GM20431 (cell line): ENCODE results near the gene TRIP12.
"Not testable (repeated sequence)": the region's sequence is repeated elsewhere in the genome, so short reads cannot be mapped to it uniquely, and the experiment has no call there.

Experiments
- in situ Hi-C: fragments of 300-500 bp; cut with MseI, MboI; formaldehyde crosslinking; loops from one replicate; pipeline ENCODE4 v1.15.0; 2020; ENCODE audit warnings: low sequenced_read_pairs; ENCODE audit not compliant: unreplicated experiment

Gene TRIP12

DNA sequence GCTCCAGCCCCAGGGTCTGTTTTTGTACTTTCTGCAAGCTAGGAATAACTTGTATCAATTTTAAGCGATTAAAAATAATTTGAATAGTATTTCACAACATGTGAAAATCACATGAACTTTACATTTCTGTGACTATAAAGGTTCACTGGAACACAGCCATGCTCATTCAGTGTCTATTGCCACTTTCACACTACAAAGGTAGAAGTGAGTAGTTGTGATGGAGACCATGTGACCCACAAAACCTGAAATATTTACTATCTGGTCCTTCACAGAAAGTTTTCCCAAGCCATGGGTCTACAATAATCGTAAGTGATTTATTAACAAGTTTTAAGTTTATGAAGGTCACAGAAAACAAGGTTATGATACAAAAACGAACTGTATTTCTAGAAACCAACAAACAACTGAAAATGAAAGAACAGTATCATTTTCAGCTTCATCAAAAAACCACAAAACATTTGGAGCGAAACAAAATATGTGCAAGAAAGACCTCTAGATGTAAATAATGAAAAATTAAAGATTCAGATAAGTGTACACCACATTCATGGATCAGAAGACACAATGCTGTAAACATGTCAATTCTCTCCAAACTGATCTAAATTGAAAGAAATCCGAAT, 138.6 kb downstream of the TRIP12 start:
- in situ Hi-C loops, result no loop called here

GRCh38 chr2:229780856-229781773, 140.7 kb downstream of the TRIP12 start:
- in situ Hi-C loops, result no loop called here

GRCh38 chr2:229779650-229780049, 142.2 kb downstream of the TRIP12 start:
- in situ Hi-C loops, result no loop called here

DNA sequence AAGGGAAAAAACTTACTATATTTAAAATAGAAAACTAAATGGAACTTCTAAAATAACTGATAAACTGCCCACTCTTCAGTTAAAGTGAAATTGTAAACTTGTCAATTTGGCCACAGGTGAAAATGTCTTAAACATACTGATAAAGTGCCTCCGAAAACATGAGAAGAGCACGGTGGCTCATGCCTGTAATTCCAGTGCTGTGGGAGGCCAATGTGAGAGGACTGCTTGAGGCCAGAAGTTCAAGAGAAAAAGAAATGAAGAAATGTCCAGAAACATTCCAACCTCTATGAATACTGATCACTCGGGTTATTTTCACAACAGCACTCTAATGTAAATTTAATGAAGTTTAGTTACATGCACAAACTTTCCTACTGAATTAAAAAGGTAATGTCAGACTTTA, 144.1 kb downstream of the TRIP12 start:
- in situ Hi-C loops, result no loop called here

DNA sequence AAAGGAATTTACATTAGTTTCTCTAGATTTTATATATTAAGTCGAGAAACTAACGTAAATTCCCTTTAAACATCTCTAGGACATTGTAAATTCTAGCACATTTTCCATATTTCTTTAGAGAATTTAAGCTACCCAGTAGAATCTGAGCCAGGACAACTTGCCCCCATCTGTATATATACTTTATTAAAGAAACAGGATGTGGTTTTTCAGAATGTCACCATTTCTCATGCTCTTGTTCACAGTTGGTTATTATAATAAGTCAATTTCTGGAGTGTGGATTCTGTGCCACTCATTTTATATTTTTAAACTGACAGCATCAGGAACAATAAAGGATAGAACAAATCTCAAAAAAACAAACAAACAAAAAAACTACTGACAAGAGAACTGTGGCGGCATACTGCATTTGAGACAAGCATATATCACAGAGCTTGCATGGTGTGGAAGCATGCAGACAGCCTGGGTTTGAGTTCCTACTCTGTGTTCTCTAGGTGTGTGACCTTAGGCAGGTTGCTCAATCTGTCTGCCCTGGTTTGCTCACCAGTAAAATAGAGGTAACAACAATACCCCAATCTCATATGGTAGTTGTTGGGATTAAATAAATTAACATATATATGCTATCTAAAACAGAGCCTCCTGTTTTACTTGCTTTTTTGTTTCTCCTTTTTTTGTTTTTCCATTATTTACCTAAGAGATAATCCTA, 146.0 kb downstream of the TRIP12 start:
- in situ Hi-C loops, result no loop called here

GRCh38 chr2:229774237-229774636, 147.6 kb downstream of the TRIP12 start:
- in situ Hi-C loops, result no loop called here

- in situ Hi-C loops, result no loop called here
These were observed 153.6 kb downstream of the TRIP12 start for GRCh38 chr2:229768235-229768634.

DNA sequence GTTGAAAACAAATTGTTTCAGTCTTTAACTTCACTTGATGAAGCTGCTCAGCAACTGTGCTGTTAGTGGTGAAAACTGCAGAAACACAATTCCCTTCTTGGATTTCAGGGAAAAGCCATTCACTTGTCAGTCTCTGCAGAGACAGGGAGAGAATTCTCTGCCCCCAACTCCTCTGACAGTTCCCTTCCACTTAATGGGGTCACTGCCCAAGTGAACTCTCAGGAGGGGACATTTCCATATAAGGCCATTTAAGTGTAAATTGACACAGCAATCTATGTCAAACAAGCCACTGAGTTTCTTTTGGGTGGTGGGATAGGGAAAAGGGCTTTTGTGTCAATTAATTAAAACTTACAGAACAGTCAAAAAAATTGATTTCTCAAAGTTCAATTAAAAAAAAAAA, 156.1 kb downstream of the TRIP12 start:
- in situ Hi-C loops, result no loop called here

DNA sequence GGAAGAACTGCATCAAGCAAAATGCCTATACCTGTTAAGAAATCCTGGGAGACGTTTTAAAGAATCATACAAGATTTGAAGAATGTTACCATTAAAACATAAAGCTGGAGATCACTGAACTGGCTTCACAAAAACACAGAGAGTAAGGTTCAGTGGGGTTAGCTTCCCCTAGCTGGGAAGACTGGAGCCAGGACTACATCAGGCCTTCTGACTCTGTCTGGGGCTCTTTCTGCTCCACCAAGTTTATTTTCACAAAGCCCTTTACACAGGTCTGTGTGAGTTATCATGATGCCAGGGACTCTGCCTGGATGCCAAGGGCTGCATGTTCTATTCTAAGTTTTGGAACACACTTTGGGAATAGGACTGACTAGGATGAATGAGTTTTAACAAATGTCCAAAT, 160.1 kb downstream of the TRIP12 start:
- in situ Hi-C loops, result no loop called here

GRCh38 chr2:229757462-229757861, 164.3 kb downstream of the TRIP12 start:
- in situ Hi-C loops, result not testable (repeated sequence)

DNA sequence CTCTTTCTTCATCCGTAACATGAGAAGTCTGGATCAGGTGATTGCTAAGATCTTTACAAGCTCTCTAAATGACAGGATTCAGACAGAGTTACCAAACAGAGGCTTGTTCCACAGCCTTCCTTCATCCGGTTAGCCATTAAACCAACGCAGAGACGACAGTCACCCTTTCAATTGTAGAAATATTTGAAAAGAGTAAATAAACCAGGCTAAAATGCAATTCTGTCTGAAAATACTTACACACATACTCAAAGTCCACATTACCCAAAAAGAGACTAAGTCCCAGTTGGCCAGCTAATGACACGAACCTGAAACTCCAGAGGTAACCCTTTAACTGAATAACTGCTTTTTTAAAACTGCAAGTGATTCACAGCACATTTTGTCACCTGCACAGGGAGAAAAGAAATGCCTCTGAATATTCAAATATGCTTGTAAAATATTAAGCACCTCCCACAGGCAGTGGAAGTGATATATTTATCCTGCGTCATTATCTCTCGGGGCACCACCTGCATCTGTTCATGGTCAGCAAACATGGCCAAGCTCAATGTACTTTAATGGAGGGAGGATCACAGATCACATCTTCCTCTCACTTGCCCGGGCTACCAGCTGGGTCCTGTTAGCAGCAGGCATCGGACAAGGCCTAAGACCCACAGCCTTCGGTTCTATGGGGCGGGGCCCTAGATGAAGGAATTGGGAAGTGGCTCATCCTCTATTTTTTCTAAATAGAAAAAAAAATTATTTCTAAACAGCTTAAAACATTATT, 168.7 kb downstream of the TRIP12 start:
- in situ Hi-C loops, result no loop called here

GRCh38 chr2:229749779-229750178, 172.0 kb downstream of the TRIP12 start:
- in situ Hi-C loops, result no loop called here

DNA sequence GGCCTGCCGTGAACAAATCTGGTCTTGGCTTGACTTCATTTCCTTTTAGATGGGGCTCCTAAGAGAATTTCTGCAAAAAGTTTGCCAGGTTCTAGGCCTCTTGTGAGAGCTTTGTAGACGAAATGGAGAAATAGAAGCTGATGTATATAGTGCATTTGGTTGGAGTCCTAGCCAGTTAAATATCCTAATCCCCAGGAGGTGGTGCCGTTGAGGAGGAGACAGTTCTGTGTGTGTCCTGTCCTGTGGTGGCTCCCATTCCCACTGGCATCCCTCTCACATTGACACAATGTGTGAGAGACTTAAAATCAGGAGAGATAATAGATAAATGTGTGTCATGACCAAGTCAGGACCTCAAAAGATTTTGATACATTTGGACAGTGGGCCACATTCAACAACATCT, 172.9 kb downstream of the TRIP12 start:
- in situ Hi-C loops, result no loop called here

DNA sequence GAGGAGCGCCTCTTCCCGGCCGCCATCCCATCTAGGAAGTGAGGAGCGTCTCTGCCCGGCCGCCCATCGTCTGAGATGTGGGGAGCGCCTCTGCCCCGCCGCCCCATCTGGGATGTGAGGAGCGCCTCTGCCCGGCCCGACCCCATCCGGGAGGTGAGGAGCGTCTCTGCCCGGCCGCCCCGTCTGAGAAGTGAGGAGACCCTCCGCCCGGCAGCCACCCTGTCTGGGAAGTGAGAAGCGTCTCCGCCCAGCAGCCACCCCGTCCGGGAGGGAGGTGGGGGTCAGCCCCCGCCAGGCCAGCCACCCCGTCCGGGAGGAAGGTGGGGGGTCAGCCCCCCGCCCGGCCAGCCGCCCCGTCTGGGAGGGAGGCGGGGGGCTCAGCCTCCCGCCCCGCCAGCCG, 179.1 kb downstream of the TRIP12 start:
- in situ Hi-C loops, result not testable (repeated sequence)

DNA sequence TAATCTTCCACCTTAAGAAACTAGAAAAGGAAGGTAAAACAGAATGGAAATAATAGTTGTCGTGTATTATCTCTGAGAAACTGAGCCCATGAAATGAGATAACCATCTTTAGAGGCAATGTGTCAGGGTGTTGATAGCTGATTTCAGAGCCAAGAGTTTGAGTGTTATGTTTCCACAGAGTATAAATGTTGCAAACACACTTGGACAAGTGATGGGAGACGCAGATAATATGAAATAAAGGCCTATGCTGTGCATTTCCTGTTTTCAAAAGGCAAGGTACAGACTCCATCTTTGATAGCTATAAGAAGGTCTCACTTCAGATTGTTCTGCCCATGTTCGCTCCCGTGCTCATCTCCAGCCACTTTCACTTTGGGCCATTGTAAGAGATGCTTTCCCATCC, 181.5 kb downstream of the TRIP12 start:
- in situ Hi-C loops, result no loop called here

DNA sequence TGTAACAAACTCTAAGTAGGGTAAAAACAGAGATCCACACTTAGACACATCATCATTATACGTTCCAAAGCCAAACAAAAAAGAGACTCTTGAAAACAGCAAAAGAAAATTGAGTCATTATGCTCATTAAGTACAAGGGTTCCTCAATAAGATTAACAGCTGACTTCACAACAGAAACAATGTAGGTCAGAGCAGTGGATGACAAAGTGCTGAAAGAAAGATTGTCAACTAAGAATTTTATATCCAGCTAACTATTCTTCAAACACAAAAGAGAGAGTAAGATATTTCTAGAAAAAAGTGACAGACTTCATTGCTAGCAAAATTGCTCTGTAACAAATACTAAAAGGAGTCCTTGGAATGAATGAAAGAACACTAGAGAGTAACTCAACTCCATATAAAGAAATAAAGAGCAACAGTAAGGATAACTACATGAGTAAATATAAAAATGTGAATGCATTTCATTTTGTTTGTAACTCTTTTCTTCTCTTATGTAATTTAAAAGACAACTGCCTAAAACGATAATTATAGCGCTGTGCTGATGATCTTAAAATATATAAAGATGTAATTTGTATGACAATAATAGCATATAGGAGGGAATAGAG, 183.7 kb downstream of the TRIP12 start:
- in situ Hi-C loops, result no loop called here

- in situ Hi-C loops, result no loop called here
These were observed 187.4 kb downstream of the TRIP12 start for GRCh38 chr2:229734410-229734809.

DNA sequence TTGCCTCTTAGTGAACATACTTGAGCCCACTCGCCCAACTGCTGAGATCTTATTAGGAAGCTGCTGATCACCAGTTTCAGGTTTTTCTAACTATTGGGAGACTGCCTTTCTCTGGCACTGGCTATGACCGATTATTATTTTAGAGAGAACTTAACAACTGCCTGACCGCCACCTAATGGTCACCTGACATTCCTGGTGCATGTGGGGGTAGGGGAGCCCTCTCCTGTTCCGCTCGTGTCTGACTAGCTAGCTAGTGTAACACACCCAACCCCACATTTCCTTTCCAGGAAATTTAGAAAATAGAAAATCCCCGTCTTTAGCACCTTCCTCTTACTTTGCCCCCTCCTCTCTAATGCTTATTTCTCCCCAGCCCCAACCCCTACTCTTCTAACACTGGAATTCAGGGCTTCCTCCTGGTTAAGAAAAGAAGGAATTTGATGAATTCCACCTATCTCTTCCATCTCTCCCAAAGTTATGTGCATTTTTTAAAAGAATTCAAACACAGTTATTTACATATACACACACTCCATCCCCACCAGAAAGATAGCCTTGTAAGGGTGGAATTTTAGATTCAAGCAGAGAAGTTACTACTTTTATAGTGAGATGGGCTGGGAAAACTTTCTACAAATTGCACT, 188.1 kb downstream of the TRIP12 start:
- in situ Hi-C loops, result no loop called here

DNA sequence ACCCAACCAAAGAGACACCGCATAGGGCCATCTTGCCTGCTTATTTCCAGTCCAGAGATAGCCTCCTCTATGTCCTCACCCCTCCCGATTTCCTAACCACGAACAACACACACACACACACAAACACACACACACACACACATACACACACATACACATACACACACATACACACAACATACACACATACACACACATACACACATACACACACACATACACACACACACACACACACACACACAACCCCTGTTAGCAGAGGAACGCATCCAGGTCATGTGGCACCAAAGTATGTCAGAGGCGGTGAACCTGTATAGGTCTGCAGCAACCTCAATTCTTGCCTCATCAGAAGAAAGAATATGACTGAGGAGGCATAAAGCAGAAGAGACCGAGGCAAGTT, 188.9 kb downstream of the TRIP12 start:
- in situ Hi-C loops, result no loop called here
